ENCODE results near the gene ZNF423. TPM values are rescaled to one million over a fixed set of nuclear protein-coding genes. Genes with fewer than 3 reads are reported as not detected.

Gene ZNF423
- polyA plus RNA-seq, 1 donor from 2014 or later = 4.5 TPM

DNA sequence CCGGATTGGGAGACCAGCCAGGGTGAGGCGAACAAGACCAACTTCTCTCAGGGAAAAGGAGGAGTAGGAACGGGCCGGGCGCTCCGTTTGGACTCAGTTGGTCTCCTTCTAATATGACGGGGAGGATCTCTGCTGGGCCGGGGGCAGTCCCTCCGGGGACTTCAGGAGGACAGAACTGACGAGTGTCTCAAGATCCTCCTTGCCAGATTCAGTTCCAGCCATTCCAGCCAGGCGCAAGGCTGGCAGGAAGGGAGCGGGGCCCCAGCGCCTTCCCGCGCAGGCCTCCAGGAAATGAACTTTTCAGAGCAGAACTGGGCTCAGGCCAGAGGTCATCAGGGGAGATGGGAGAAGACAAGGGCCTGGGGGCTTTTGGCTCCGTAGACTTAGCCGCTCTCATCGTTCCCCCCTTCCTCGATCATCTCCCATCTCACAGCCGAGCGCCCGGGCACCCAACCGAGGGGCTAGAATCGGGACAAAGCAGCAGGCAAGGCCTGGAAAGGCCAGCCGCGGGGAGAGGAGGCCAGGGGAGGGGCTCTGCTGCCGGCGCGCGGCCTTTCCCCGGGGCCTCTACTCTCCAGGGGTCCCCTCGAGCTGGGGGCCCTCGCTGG lies 1.6 kb downstream of the ZNF423 start:
- peak overlapping the region; percentile 73 for H3K4me3 ChIP-seq (ENCODE audit: low read length)
- H3K9ac ChIP-seq (ENCODE audit: low read length) = peak overlapping the region; percentile 64
- H3K4me2 ChIP-seq (ENCODE audit: low read length) = peak overlapping the region; percentile 35
- H4K20me1 ChIP-seq (ENCODE audit: insufficient read depth) = no peaks in the 10 kb centered on the region
- H3K79me2 ChIP-seq (replicated peaks; ENCODE audit: insufficient read depth, low read length) = peaks cover 46% of the 10 kb centered on the region
- no peak for TF ChIP-seq TAF1 (IDR thresholded peaks at IDR 0.05; ENCODE audit: low read depth)
- TF ChIP-seq POLR2AphosphoS5 (IDR thresholded peaks at IDR 0.05) = no peak
- no peak for TF ChIP-seq EZH2 (IDR thresholded peaks at IDR 0.05; ENCODE audit: borderline replicate concordance, insufficient read depth, low read length, poor library complexity, severe bottlenecking)
- TF ChIP-seq, protein P1, sequence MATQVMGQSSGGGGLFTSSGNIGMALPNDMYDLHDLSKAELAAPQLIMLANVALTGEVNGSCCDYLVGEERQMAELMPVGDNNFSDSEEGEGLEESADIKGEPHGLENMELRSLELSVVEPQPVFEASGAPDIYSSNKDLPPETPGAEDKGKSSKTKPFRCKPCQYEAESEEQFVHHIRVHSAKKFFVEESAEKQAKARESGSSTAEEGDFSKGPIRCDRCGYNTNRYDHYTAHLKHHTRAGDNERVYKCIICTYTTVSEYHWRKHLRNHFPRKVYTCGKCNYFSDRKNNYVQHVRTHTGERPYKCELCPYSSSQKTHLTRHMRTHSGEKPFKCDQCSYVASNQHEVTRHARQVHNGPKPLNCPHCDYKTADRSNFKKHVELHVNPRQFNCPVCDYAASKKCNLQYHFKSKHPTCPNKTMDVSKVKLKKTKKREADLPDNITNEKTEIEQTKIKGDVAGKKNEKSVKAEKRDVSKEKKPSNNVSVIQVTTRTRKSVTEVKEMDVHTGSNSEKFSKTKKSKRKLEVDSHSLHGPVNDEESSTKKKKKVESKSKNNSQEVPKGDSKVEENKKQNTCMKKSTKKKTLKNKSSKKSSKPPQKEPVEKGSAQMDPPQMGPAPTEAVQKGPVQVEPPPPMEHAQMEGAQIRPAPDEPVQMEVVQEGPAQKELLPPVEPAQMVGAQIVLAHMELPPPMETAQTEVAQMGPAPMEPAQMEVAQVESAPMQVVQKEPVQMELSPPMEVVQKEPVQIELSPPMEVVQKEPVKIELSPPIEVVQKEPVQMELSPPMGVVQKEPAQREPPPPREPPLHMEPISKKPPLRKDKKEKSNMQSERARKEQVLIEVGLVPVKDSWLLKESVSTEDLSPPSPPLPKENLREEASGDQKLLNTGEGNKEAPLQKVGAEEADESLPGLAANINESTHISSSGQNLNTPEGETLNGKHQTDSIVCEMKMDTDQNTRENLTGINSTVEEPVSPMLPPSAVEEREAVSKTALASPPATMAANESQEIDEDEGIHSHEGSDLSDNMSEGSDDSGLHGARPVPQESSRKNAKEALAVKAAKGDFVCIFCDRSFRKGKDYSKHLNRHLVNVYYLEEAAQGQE (IDR thresholded peaks at IDR 0.05; ENCODE audit: borderline replicate concordance) = no peak
- no peak for TF ChIP-seq SMC3 (conservative IDR thresholded peaks at IDR 0.05; ENCODE audit: poor library complexity)
- no peak for TF ChIP-seq RAD21 (conservative IDR thresholded peaks at IDR 0.05)
- TF ChIP-seq EP300 (conservative IDR thresholded peaks at IDR 0.05; ENCODE audit: poor library complexity, severe bottlenecking) = no peak
- TF ChIP-seq, protein P2, sequence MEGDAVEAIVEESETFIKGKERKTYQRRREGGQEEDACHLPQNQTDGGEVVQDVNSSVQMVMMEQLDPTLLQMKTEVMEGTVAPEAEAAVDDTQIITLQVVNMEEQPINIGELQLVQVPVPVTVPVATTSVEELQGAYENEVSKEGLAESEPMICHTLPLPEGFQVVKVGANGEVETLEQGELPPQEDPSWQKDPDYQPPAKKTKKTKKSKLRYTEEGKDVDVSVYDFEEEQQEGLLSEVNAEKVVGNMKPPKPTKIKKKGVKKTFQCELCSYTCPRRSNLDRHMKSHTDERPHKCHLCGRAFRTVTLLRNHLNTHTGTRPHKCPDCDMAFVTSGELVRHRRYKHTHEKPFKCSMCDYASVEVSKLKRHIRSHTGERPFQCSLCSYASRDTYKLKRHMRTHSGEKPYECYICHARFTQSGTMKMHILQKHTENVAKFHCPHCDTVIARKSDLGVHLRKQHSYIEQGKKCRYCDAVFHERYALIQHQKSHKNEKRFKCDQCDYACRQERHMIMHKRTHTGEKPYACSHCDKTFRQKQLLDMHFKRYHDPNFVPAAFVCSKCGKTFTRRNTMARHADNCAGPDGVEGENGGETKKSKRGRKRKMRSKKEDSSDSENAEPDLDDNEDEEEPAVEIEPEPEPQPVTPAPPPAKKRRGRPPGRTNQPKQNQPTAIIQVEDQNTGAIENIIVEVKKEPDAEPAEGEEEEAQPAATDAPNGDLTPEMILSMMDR (IDR thresholded peaks at IDR 0.05; ENCODE audit: poor library complexity, severe bottlenecking) = no peak
- no peak for TF ChIP-seq MXI1 (conservative IDR thresholded peaks at IDR 0.05; ENCODE audit: poor library complexity, severe bottlenecking)
- no peaks in the 10 kb centered on the region for H3K9me2 ChIP-seq (ENCODE audit: insufficient read depth, low read length)
- no peak overlapping the region for H2AFZ ChIP-seq (ENCODE audit: low read depth, low read length)
- H3K27me3 ChIP-seq (ENCODE audit: insufficient read depth, low read depth, low read length) = peaks cover 25% of the 10 kb centered on the region
- no peak overlapping the region for H3K27ac ChIP-seq (ENCODE audit: low read length)
- peaks cover 6% of the 10 kb centered on the region for H3F3A ChIP-seq (ENCODE audit: insufficient read depth, low read length, poor library complexity, severe bottlenecking)
- no peaks in the 10 kb centered on the region for H3K36me3 ChIP-seq (ENCODE audit: insufficient read depth, low read length)
- no peaks in the 10 kb centered on the region for H3K9me3 ChIP-seq (ENCODE audit: low read length)

DNA sequence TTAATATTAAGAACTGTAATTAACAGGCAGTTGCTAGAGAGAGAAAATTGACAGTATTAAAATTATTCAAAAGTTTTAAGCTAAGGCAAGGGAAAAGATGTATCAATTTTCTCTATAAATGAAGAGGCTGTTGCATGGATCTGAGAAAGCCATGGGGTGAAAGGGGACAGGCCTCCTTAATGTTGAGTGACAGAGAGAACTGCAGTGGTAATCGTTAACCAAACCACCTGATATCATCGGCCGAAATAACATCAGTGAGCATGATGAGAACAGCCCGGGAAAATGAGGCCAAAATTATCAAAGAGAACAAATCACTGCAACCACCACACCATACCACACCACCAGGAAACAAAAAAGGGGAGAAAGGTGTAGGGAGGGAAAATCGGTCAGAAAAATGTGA lies 3.6 kb downstream of the ZNF423 start:
- Histone ChIP-seq H3K79me2 (replicated peaks; ENCODE audit: insufficient read depth, low read length) (peaks cover 66% of the 10 kb centered on the region), H4K20me1 (ENCODE audit: insufficient read depth) (no peaks in the 10 kb centered on the region), H3K27ac (ENCODE audit: low read length) (no peak overlapping the region), H3K4me2 (ENCODE audit: low read length) (no peak overlapping the region), H2AFZ (ENCODE audit: low read depth, low read length) (no peak overlapping the region), H3K4me3 (ENCODE audit: low read length) (peak overlapping the region; percentile 73), H3K9ac (ENCODE audit: low read length) (no peak overlapping the region), H3K9me2 (ENCODE audit: insufficient read depth, low read length) (no peaks in the 10 kb centered on the region), H3F3A (ENCODE audit: insufficient read depth, low read length, poor library complexity, severe bottlenecking) (peaks cover 6% of the 10 kb centered on the region), H3K9me3 (ENCODE audit: low read length) (no peaks in the 10 kb centered on the region), H3K27me3 (ENCODE audit: insufficient read depth, low read depth, low read length) (peaks cover 7% of the 10 kb centered on the region), H3K36me3 (ENCODE audit: insufficient read depth, low read length) (no peaks in the 10 kb centered on the region)
- TF ChIP-seq, protein P1 (IDR thresholded peaks at IDR 0.05; ENCODE audit: borderline replicate concordance) = no peak
- TF ChIP-seq SMC3 (conservative IDR thresholded peaks at IDR 0.05; ENCODE audit: poor library complexity) (no peak), EP300 (conservative IDR thresholded peaks at IDR 0.05; ENCODE audit: poor library complexity, severe bottlenecking) (no peak), EZH2 (IDR thresholded peaks at IDR 0.05; ENCODE audit: borderline replicate concordance, insufficient read depth, low read length, poor library complexity, severe bottlenecking) (no peak), POLR2AphosphoS5 (IDR thresholded peaks at IDR 0.05) (no peak), RAD21 (conservative IDR thresholded peaks at IDR 0.05) (no peak), MXI1 (conservative IDR thresholded peaks at IDR 0.05; ENCODE audit: poor library complexity, severe bottlenecking) (no peak), TAF1 (IDR thresholded peaks at IDR 0.05; ENCODE audit: low read depth) (no peak)
- TF ChIP-seq, protein P2 (IDR thresholded peaks at IDR 0.05; ENCODE audit: poor library complexity, severe bottlenecking) = no peak
